Right lobe of liver (tissue), 6 donors: Measurements from ENCODE around the gene RHNO1. TPM values are rescaled to one million over a fixed set of nuclear protein-coding genes. Genes with fewer than 3 reads are reported as not detected.

Experiments used
- ATAC-seq, 4 donors: fragments of 200-7000 bp; cut with Tn5 transposase; one replicate each; pipeline ENCODE4 v1.9.1; 2020; ENCODE audit warnings: mild to moderate bottlenecking in 4 of 4, moderate library complexity in 4 of 4
- DNase-seq, 3 donors: peaks; one replicate each; pipeline ENCODE4 v3.0.0-alpha.2; 2020
- H3K27ac ChIP-seq, 3 donors: fragments of 200-600 bp; one replicate each; pipeline ENCODE4 v1.8.0; 2022
- H3K27me3 ChIP-seq, 2 donors: fragments of 200-600 bp; one replicate each; pipeline ENCODE4 v1.8.0; 2022
- H3K36me3 ChIP-seq, 4 donors: fragments of 200-600 bp; sonication (generic) in 1 of 4; one replicate each; pipeline versions ENCODE4 v1.5.1 to v1.8.0; 2017 to 2022; ENCODE audit warnings: control low read depth in 1 of 4
- H3K4me1 ChIP-seq, 4 donors: fragments of 200-600 bp; sonication (generic) in 1 of 4; one replicate each; pipeline versions ENCODE4 v1.5.1 to v1.8.0; 2017 to 2022; ENCODE audit warnings: control low read depth in 1 of 4
- H3K4me3 ChIP-seq, 3 donors: fragments of 200-600 bp; one replicate each; pipeline ENCODE4 v1.8.0; 2022
- H3K9me3 ChIP-seq, 4 donors: fragments of 200-600 bp; sonication (generic) in 1 of 4; one replicate each; pipeline versions ENCODE4 v1.5.1 to v1.8.0; 2017 to 2022; ENCODE audit warnings: control low read depth in 1 of 4
- CTCF ChIP-seq, 4 donors: fragments of 200-600 bp in 3 of 4; fragments of 450-650 bp in 1 of 4; IDR thresholded peaks; one replicate each; pipeline versions ENCODE4 v1.5.1 to v1.8.0; 2016 to 2022; ENCODE audit warnings: antibody characterized with exemption in 4 of 4, mild to moderate bottlenecking in 2 of 4
- POLR2A ChIP-seq: fragments of 450-650 bp; IDR thresholded peaks from one replicate; pipeline ENCODE4 v1.6.1; 2017; ENCODE audit warnings: antibody characterized with exemption, mild to moderate bottlenecking
- WGBS: methylation state at CpG from one replicate; pipeline ENCODE4 v1.1.6; 2018; ENCODE audit warnings: low coverage, low lambda C conversion rate; ENCODE audit not compliant: insufficient coverage; ENCODE audit errors: missing lambda C conversion rate; 5-methylcytosine and 5-hydroxymethylcytosine counted together
- intact Hi-C, 2 donors: fragments of 100-400 bp; cut with DNase I; formaldehyde crosslinking; loops; one replicate each; pipeline versions ENCODE4 v1.11.2 to v1.14.1; 2022
- total RNA-seq, 6 experiments: library from RNA; depleted of rRNA in 2 of 6; stranded (reverse); fragments of >200 nt in 2 of 6; fragmentation: NEBNext Ultra II Directional in 3 of 6; extraction: Animal tissue kit (Norgen Biotek cat#: 25700) in 3 of 6; gene quantifications; one replicate each; pipeline versions ENCODE4 v1.1.0 to v1.2.4, GENCODE V29; 2016 to 2023
- donor health status: DM: no; HTN: yes; CAD: no.
- donor health status: DM: no; HTN: no; CAD: no.
- donor health status: DM: no; HTN: no; CAD: no.
- donor health status: DM: no; HTN: yes; CAD: no.
- donor health status: DM: no; HTN: yes; CAD: no.

RHNO1 gene
- total RNA-seq, 6 experiments from 2014 or later: 1.2 to 5.9 (median 3.5) TPM

DNA sequence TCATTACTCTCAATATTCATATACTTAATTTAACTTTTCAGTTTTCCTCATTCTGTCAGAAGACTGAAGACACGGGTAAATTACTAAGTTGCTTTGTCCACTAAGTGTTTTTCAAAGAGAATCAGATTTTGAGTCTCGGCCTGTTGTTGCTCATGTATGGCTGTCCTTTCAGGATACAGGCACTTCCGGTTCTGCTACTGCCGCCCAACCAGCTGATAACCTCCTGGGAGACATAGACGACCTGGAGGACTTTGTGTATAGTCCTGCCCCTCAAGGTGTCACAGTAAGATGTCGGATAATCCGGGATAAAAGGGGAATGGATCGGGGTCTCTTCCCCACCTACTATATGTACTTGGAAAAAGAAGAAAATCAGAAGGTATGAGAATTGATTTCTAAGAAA lies 53.8 kb downstream of the RHNO1 start:
- Histone ChIP-seq H3K9me3 (no peaks in the 10 kb centered on the region), H3K4me1 (no peaks in the 10 kb centered on the region), H3K4me3 (no peak overlapping the region), H3K27me3 (no peaks in the 10 kb centered on the region), H3K27ac (no peak overlapping the region), H3K36me3 (peaks cover 0 to 26% (median 7%) of the 10 kb centered on the region in 4 donors)
- TF ChIP-seq POLR2A: no peak
- no peak for TF ChIP-seq CTCF (IDR thresholded peaks at IDR 0.05)
- 73% methylated on average over 8 of the region's 8 CpGs for WGBS
- no peak for DNase-seq
- intact Hi-C loops: no loop called here
- ATAC-seq: peak in 3 of 4 donors; percentile 38 to 71 (median 54)

- TF ChIP-seq CTCF (IDR thresholded peaks at IDR 0.05) (no peak), POLR2A (no peak)
- ATAC-seq: no peak
- no peak overlapping the region for H3K4me3 ChIP-seq
- H3K27me3 ChIP-seq: no peaks in the 10 kb centered on the region
- H3K27ac ChIP-seq: no peak overlapping the region
- intact Hi-C loops: no loop called here
- H3K4me1 ChIP-seq: no peaks in the 10 kb centered on the region
- H3K9me3 ChIP-seq: no peaks in the 10 kb centered on the region
- peaks cover 0 to 30% (median 10%) of the 10 kb centered on the region in 4 donors for H3K36me3 ChIP-seq
- 100% methylated on average over 2 of the region's 6 CpGs for WGBS
- no peak for DNase-seq
These were observed 56.6 kb downstream of the RHNO1 start for GRCh38 chr12:2933586-2933985.

DNA sequence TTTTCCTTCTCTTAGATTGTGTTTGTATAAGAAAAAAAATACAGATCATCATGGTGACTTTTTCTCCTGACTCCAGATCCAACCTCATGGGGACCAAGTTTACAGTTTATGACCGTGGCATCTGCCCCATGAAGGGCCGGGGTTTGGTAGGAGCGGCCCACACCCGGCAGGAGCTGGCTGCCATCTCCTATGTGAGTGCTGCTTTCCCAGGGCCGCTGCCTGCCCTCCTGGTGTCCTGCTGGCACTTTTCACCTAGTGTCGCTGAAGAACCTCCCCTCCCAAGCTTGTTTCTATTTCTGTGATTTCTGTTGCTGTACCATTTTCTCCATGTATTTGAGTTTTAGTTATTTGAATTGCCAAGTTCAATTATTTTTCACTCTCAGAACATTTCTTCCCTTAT lies 57.3 kb downstream of the RHNO1 start:
- no peaks in the 10 kb centered on the region for H3K4me1 ChIP-seq
- H3K27ac ChIP-seq: no peak overlapping the region
- ATAC-seq (no peak), DNase-seq (no peak)
- H3K4me3 ChIP-seq: no peak overlapping the region
- 94% methylated on average over 4 of the region's 6 CpGs for WGBS
- H3K9me3 ChIP-seq: no peaks in the 10 kb centered on the region
- TF ChIP-seq POLR2A: no peak
- no peak for TF ChIP-seq CTCF (IDR thresholded peaks at IDR 0.05)
- intact Hi-C loops: no loop called here
- H3K36me3 ChIP-seq: peaks cover 0 to 34% (median 11%) of the 10 kb centered on the region in 4 donors
- H3K27me3 ChIP-seq: no peaks in the 10 kb centered on the region

GRCh38 chr12:2936301-2936700 lies 59.3 kb downstream of the RHNO1 start:
- H3K27ac ChIP-seq: no peak overlapping the region
- TF ChIP-seq POLR2A: no peak
- no peak for TF ChIP-seq CTCF (IDR thresholded peaks at IDR 0.05)
- no peaks in the 10 kb centered on the region for H3K4me1 ChIP-seq
- intact Hi-C loops: no loop called here
- ATAC-seq: no peak
- no peaks in the 10 kb centered on the region for H3K9me3 ChIP-seq
- no peaks in the 10 kb centered on the region for H3K27me3 ChIP-seq
- DNase-seq: no peak
- 91% methylated on average over 7 of the region's 11 CpGs for WGBS
- no peak overlapping the region for H3K4me3 ChIP-seq
- peaks cover 0 to 25% (median 9%) of the 10 kb centered on the region in 4 donors for H3K36me3 ChIP-seq

GRCh38 chr12:2937500-2937899 lies 60.5 kb downstream of the RHNO1 start:
- DNase-seq (no peak), ATAC-seq (peak; percentile 25 to 60 (median 44))
- no peaks in the 10 kb centered on the region for H3K27me3 ChIP-seq
- H3K4me3 ChIP-seq: no peak overlapping the region
- WGBS: 71% methylated on average over 3 of the region's 3 CpGs
- no peak overlapping the region for H3K27ac ChIP-seq
- intact Hi-C loops: no loop called here
- no peak for TF ChIP-seq CTCF (IDR thresholded peaks at IDR 0.05)
- TF ChIP-seq POLR2A: no peak
- H3K9me3 ChIP-seq: no peaks in the 10 kb centered on the region
- H3K4me1 ChIP-seq: no peaks in the 10 kb centered on the region
- H3K36me3 ChIP-seq: peaks cover 0 to 25% (median 9%) of the 10 kb centered on the region in 4 donors
